Retina (tissue), 1 donor: ENCODE data around the gene GPN2.
"Not testable (repeated sequence)": the region's sequence is repeated elsewhere in the genome, so short reads cannot be mapped to it uniquely, and the experiment has no call there.

Source experiments
- DNase-seq: peaks from one replicate; pipeline ENCODE4 v3.0.0-alpha.2; 2016

The GPN2 gene

GRCh38 chr1:26856604-26857469 lies 33.2 kb downstream of the GPN2 start:
- no peak for DNase-seq

GRCh38 chr1:26856181-26856580 lies 33.9 kb downstream of the GPN2 start:
- peak; percentile 28 for DNase-seq

- DNase-seq = no peak
Observed at GRCh38 chr1:26855636-26856035, 34.4 kb downstream of the GPN2 start.

GRCh38 chr1:26854906-26855305 lies 35.2 kb downstream of the GPN2 start:
- DNase-seq = no peak

- no peak for DNase-seq
Observed at GRCh38 chr1:26853600-26853999, 36.5 kb downstream of the GPN2 start.

- DNase-seq = peak; percentile 70
Observed at GRCh38 chr1:26853156-26853555, 36.9 kb downstream of the GPN2 start.

GRCh38 chr1:26852701-26853100 lies 37.4 kb downstream of the GPN2 start:
- DNase-seq = no peak

- no peak for DNase-seq
Observed at GRCh38 chr1:26851106-26851684, 38.9 kb downstream of the GPN2 start.

- no peak for DNase-seq
Observed at GRCh38 chr1:26848941-26849774, 40.9 kb downstream of the GPN2 start.

GRCh38 chr1:26848499-26848898 lies 41.6 kb downstream of the GPN2 start:
- no peak for DNase-seq

- DNase-seq = not testable (repeated sequence)
Observed at GRCh38 chr1:26847826-26848225, 42.3 kb downstream of the GPN2 start.

- DNase-seq = no peak
Observed at GRCh38 chr1:26844424-26845196, 45.5 kb downstream of the GPN2 start.

- no peak for DNase-seq
Observed at GRCh38 chr1:26839779-26840178, 50.3 kb downstream of the GPN2 start.

- DNase-seq = no peak
Observed at GRCh38 chr1:26839339-26839722, 50.8 kb downstream of the GPN2 start.

- no peak for DNase-seq
Observed at GRCh38 chr1:26838474-26839338, 51.4 kb downstream of the GPN2 start.

GRCh38 chr1:26837665-26838064 lies 52.4 kb downstream of the GPN2 start:
- not testable (repeated sequence) for DNase-seq

- peak; percentile 49 for DNase-seq
Observed at GRCh38 chr1:26833432-26834405, 56.4 kb downstream of the GPN2 start.

GRCh38 chr1:26832249-26832960 lies 57.7 kb downstream of the GPN2 start:
- DNase-seq = no peak

GRCh38 chr1:26831546-26832248 lies 58.4 kb downstream of the GPN2 start:
- no peak for DNase-seq
